Astrocyte (in vitro differentiated cells and primary cell): ENCODE measurements around the gene CHRDL2. TPM values are rescaled to one million over a fixed set of nuclear protein-coding genes. Genes with fewer than 3 reads are reported as not detected.

Experiments used
- DNase-seq: peaks from one replicate; pipeline ENCODE4 v3.0.0-alpha.2; 2010; ENCODE audit warnings: low read depth
- FAIRE-seq: peaks from 2 replicates; lab custom pipeline; 2011; peaks lifted over from hg19 to GRCh38; lab: Jason Lieb, UNC
- H2AFZ ChIP-seq: 2 replicates; pipeline ENCODE4 v1.6.0; 2012; ENCODE audit warnings: low read depth, low read length, inconsistent platforms
- H3K27ac ChIP-seq: 2 replicates; pipeline ENCODE4 v1.5.1; 2011; ENCODE audit warnings: low read depth, low read length, inconsistent platforms
- H3K27me3 ChIP-seq: 2 replicates; pipeline ENCODE4 v1.6.0; 2011; ENCODE audit warnings: low read length, inconsistent platforms; ENCODE audit not compliant: insufficient read depth
- H3K36me3 ChIP-seq: 2 replicates; pipeline ENCODE4 v1.5.1; 2011; ENCODE audit warnings: low read length, inconsistent platforms; ENCODE audit not compliant: insufficient read depth
- H3K4me1 ChIP-seq: 2 replicates; pipeline ENCODE4 v1.5.1; 2011; ENCODE audit warnings: low read length, inconsistent platforms; ENCODE audit not compliant: insufficient read depth
- H3K4me2 ChIP-seq: 2 replicates; pipeline ENCODE4 v1.6.0; 2012; ENCODE audit warnings: low read length, inconsistent platforms
- H3K4me3 ChIP-seq: 2 replicates; pipeline ENCODE4 v1.5.1; 2011; ENCODE audit warnings: low read depth, mild to moderate bottlenecking, low read length, inconsistent platforms; ENCODE audit not compliant: insufficient read depth
- H3K79me2 ChIP-seq: 2 replicates; pipeline ENCODE4 v1.6.0; 2012; ENCODE audit warnings: mild to moderate bottlenecking, low read length, inconsistent platforms; ENCODE audit not compliant: insufficient read depth
- H3K9ac ChIP-seq: 2 replicates; pipeline ENCODE4 v1.6.0; 2012; ENCODE audit warnings: mild to moderate bottlenecking, low read length, inconsistent platforms
- H3K9me3 ChIP-seq: 2 replicates; pipeline ENCODE4 v1.5.1; 2012; ENCODE audit warnings: low read depth, mild to moderate bottlenecking, low read length, inconsistent platforms; ENCODE audit not compliant: insufficient read depth
- H4K20me1 ChIP-seq: 2 replicates; pipeline ENCODE4 v1.6.0; 2012; ENCODE audit warnings: low read length, inconsistent platforms; ENCODE audit not compliant: insufficient read depth
- H3K27ac Mint-ChIP-seq: one replicate; pipeline ENCODE4 v1.8.0; 2021; ENCODE audit warnings: mild to moderate bottlenecking, mixed read lengths; ENCODE audit not compliant: unreplicated experiment
- H3K27me3 Mint-ChIP-seq: one replicate; pipeline ENCODE4 v1.8.0; 2021; ENCODE audit warnings: low read depth, mixed read lengths; ENCODE audit not compliant: unreplicated experiment
- H3K36me3 Mint-ChIP-seq: one replicate; pipeline ENCODE4 v1.8.0; 2021; ENCODE audit warnings: low read depth, mixed read lengths; ENCODE audit not compliant: unreplicated experiment
- H3K4me1 Mint-ChIP-seq: one replicate; pipeline ENCODE4 v1.8.0; 2021; ENCODE audit warnings: low read depth, mixed read lengths; ENCODE audit not compliant: unreplicated experiment
- H3K4me3 Mint-ChIP-seq: one replicate; pipeline ENCODE4 v1.8.0; 2021; ENCODE audit warnings: mild to moderate bottlenecking, moderate library complexity, mixed read lengths; ENCODE audit not compliant: unreplicated experiment
- H3K9me3 Mint-ChIP-seq: one replicate; pipeline ENCODE4 v1.8.0; 2021; ENCODE audit warnings: mild to moderate bottlenecking, mixed read lengths; ENCODE audit not compliant: unreplicated experiment
- EZH2 ChIP-seq: IDR thresholded peaks from 2 replicates; pipeline ENCODE4 v1.6.1; 2012; ENCODE audit warnings: mild to moderate bottlenecking, low read length, inconsistent platforms; ENCODE audit not compliant: insufficient read depth
- total RNA-seq: library from RNA; stranded (reverse); gene quantifications from 2 replicates; pipeline ENCODE4 v1.2.1, GENCODE V29; 2021
- TF ChIP-seq, protein P1 (sequence below): IDR thresholded peaks from 2 replicates; pipeline ENCODE4 v1.5.1; 2011; ENCODE audit warnings: low read depth, mild to moderate bottlenecking, inconsistent platforms, low read length, moderate library complexity; ENCODE audit not compliant: insufficient read depth

CHRDL2 gene
- total RNA-seq, 1 donor from 2014 or later = not detected

DNA sequence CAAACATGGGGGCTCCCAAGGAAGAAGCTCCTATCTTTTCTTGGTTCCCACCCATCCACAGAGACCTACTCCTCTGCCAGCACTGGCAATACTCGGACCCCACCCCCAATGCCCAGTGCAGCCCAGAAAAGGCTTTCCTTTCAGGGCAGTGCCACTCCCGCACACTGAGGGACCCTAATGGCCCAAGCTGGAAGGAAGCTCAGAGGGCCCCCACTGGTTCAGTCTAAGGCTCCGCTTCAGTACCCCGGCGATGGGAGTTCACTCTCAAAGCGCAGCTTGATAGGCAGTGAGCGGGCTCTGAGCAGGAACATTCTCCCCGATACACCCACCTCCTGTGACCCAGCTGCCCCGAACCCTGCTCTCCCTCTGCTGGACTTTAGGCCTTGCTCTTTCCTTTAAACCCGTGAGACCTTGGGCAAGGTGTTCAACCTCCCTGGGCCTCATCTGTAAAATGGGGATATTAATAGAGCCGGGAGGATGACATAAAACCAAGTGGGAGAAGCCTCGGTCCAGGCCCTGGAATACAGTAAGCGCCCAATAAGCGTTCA, 48.4 kb downstream of the CHRDL2 start:
- H3K9me3 Mint-ChIP-seq = peaks cover 10% of the 10 kb centered on the region
- H3K9me3 ChIP-seq = no peaks in the 10 kb centered on the region
- H3K79me2 ChIP-seq = no peaks in the 10 kb centered on the region
- H3K27me3 ChIP-seq = no peaks in the 10 kb centered on the region
- peaks cover 3% of the 10 kb centered on the region for H3K4me1 Mint-ChIP-seq
- TF ChIP-seq EZH2 = no peak
- TF ChIP-seq, protein P1, sequence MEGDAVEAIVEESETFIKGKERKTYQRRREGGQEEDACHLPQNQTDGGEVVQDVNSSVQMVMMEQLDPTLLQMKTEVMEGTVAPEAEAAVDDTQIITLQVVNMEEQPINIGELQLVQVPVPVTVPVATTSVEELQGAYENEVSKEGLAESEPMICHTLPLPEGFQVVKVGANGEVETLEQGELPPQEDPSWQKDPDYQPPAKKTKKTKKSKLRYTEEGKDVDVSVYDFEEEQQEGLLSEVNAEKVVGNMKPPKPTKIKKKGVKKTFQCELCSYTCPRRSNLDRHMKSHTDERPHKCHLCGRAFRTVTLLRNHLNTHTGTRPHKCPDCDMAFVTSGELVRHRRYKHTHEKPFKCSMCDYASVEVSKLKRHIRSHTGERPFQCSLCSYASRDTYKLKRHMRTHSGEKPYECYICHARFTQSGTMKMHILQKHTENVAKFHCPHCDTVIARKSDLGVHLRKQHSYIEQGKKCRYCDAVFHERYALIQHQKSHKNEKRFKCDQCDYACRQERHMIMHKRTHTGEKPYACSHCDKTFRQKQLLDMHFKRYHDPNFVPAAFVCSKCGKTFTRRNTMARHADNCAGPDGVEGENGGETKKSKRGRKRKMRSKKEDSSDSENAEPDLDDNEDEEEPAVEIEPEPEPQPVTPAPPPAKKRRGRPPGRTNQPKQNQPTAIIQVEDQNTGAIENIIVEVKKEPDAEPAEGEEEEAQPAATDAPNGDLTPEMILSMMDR = no peak
- peak overlapping the region; percentile 71 for H2AFZ ChIP-seq
- no peaks in the 10 kb centered on the region for H3K36me3 ChIP-seq
- no peak for DNase-seq
- H3K9ac ChIP-seq = peak overlapping the region; percentile 68
- peaks cover 23% of the 10 kb centered on the region for H3K4me1 ChIP-seq
- peak overlapping the region; percentile 75 for H3K4me2 ChIP-seq
- FAIRE-seq = no peak
- H3K4me3 Mint-ChIP-seq = no peak overlapping the region
- no peak overlapping the region for H3K4me3 ChIP-seq
- H3K27ac Mint-ChIP-seq = no peak overlapping the region
- no peaks in the 10 kb centered on the region for H3K36me3 Mint-ChIP-seq
- H3K27ac ChIP-seq = no peak overlapping the region
- peaks cover 29% of the 10 kb centered on the region for H3K27me3 Mint-ChIP-seq
- no peaks in the 10 kb centered on the region for H4K20me1 ChIP-seq

DNA sequence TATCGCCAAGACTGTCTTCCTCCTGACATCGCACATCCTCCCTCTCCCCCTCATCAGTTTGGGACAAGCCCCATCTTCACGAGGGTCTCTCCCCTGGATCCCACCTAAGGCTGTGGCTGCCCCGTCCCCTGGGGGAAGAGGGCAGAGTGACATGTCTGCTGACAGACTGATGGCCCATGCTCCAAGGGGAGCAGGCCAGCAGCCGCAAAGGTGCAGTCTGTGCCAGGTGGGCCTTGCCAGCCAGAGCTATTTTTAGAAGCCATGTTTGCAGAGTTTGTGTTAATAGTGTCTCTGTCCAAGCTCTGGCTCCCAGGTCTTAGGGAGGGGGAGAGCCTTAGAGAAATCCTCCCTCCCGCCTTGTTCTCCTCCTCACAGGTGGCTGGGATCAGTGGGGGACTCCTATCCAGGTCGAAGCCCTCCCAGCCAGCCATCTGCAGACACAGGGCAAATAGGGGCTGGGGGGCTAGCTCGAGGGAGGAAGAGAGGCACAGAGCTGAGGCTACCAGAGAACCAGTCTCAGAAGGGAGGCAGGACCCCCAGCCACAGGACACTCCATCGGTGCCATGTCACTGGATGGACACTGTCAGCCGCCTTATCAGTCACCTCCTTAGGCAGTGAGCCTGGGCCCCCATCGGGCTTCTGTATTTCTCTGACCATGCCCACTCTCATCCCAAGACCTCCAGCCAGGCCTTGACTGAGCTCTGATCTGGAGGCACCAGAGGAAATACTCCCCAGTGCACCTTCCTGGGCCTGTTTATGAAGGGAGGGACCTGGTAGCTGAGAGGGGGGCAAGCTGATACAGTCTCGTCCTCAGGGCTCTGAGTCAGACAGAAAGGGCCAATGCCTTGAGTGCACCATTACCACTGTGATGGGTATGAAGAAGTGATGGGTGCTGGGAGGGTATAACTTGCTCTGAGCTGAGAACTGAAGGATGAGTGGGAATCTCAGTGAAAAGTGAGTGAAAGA, 49.3 kb downstream of the CHRDL2 start:
- no peaks in the 10 kb centered on the region for H3K27me3 ChIP-seq
- Mint-ChIP-seq H3K27me3 (peaks cover 29% of the 10 kb centered on the region), H3K36me3 (no peaks in the 10 kb centered on the region), H3K27ac (no peak overlapping the region), H3K9me3 (peaks cover 7% of the 10 kb centered on the region), H3K4me1 (no peaks in the 10 kb centered on the region), H3K4me3 (no peak overlapping the region)
- no peak overlapping the region for H3K4me2 ChIP-seq
- H3K4me1 ChIP-seq = peaks cover 15% of the 10 kb centered on the region
- no peak overlapping the region for H2AFZ ChIP-seq
- no peaks in the 10 kb centered on the region for H3K36me3 ChIP-seq
- no peaks in the 10 kb centered on the region for H3K79me2 ChIP-seq
- H4K20me1 ChIP-seq = no peaks in the 10 kb centered on the region
- no peak overlapping the region for H3K4me3 ChIP-seq
- no peaks in the 10 kb centered on the region for H3K9me3 ChIP-seq
- FAIRE-seq (no peak), DNase-seq (peak; percentile 14)
- H3K9ac ChIP-seq = no peak overlapping the region
- no peak overlapping the region for H3K27ac ChIP-seq
- no peak for TF ChIP-seq EZH2
- TF ChIP-seq, protein P1 = no peak
